Mesenchymal stem cell (in vitro differentiated cells and primary cell): Measurements from ENCODE around the gene TSPYL6.

ENCODE experiments used
- DNase-seq: peaks from one replicate; pipeline ENCODE4 v3.0.0-alpha.2; 2013
- H2AFZ ChIP-seq: one replicate; pipeline ENCODE4 v1.6.1; 2013; ENCODE audit warnings: low read depth, mild to moderate bottlenecking, control low read depth, inconsistent platforms, low read length, moderate library complexity
- H2AK5ac ChIP-seq: 2 replicates; pipeline ENCODE4 v1.6.1; 2013; ENCODE audit warnings: low read length, moderate library complexity, mild to moderate bottlenecking, inconsistent platforms; ENCODE audit not compliant: severe bottlenecking
- H2BK120ac ChIP-seq: one replicate; pipeline ENCODE4 v1.6.1; 2013; ENCODE audit warnings: low read depth, mild to moderate bottlenecking, inconsistent platforms, low read length, moderate library complexity
- H2BK12ac ChIP-seq, 2 experiments: one replicate each; pipeline ENCODE4 v1.6.1; 2013; ENCODE audit warnings: inconsistent platforms in 2 of 2, low read length in 2 of 2, mild to moderate bottlenecking in 2 of 2, moderate library complexity in 2 of 2, control low read depth in 1 of 2
- H2BK15ac ChIP-seq: one replicate; pipeline ENCODE4 v1.6.1; 2013; ENCODE audit warnings: mild to moderate bottlenecking, low read depth, inconsistent platforms; ENCODE audit not compliant: poor library complexity, severe bottlenecking
- H2BK5ac ChIP-seq: 2 replicates; pipeline ENCODE4 v1.6.1; 2013; ENCODE audit warnings: low read depth, mild to moderate bottlenecking, low read length, control low read depth, inconsistent platforms; ENCODE audit not compliant: poor library complexity, severe bottlenecking
- H3K14ac ChIP-seq, 2 experiments: one replicate each; pipeline ENCODE4 v1.6.1; 2013; ENCODE audit warnings: inconsistent platforms in 2 of 2, low read length in 2 of 2, control low read depth in 1 of 2, mild to moderate bottlenecking in 1 of 2, moderate library complexity in 1 of 2
- H3K18ac ChIP-seq, 2 experiments: one replicate each; pipeline ENCODE4 v1.6.1; 2013; ENCODE audit warnings: inconsistent platforms in 2 of 2, low read length in 2 of 2, control low read depth in 1 of 2, low read depth in 1 of 2, mild to moderate bottlenecking in 1 of 2
- H3K23ac ChIP-seq, 2 experiments: one replicate each; pipeline ENCODE4 v1.6.1; 2013; ENCODE audit warnings: inconsistent platforms in 2 of 2, low read length in 2 of 2, mild to moderate bottlenecking in 2 of 2, moderate library complexity in 2 of 2, control low read depth in 1 of 2
- H3K27ac ChIP-seq: 2 replicates; pipeline ENCODE4 v1.5.1; 2013; ENCODE audit warnings: mild to moderate bottlenecking, moderate library complexity, low read length, control low read depth, inconsistent platforms; ENCODE audit not compliant: poor library complexity, severe bottlenecking
- H3K27me3 ChIP-seq, 2 experiments: 2 replicates each; pipeline versions ENCODE4 v1.6.1 to v1.7.0; 2013; ENCODE audit warnings: low read length in 2 of 2, mild to moderate bottlenecking in 2 of 2, moderate library complexity in 2 of 2, control low read depth in 1 of 2, inconsistent platforms in 1 of 2; ENCODE audit not compliant: control insufficient read depth in 1 of 2, insufficient read depth in 1 of 2
- H3K36me3 ChIP-seq, 2 experiments: 2 replicates each; pipeline versions ENCODE4 v1.6.1 to v1.7.0; 2013; ENCODE audit warnings: low read length in 2 of 2, control low read depth in 1 of 2, inconsistent platforms in 1 of 2, low read depth in 1 of 2, mild to moderate bottlenecking in 1 of 2; ENCODE audit not compliant: insufficient read depth in 2 of 2, control insufficient read depth in 1 of 2
- H3K4ac ChIP-seq, 2 experiments: one replicate each; pipeline ENCODE4 v1.6.1; 2013; ENCODE audit warnings: inconsistent platforms in 2 of 2, low read length in 2 of 2, mild to moderate bottlenecking in 2 of 2, moderate library complexity in 2 of 2, control low read depth in 1 of 2, low read depth in 1 of 2
- H3K4me1 ChIP-seq: 2 replicates; pipeline ENCODE4 v1.6.1; 2013; ENCODE audit warnings: low read depth, low read length, control low read depth; ENCODE audit not compliant: control insufficient read depth, insufficient read depth
- H3K4me2 ChIP-seq: 2 replicates; pipeline ENCODE4 v1.6.1; 2013; ENCODE audit warnings: low read length, mild to moderate bottlenecking, inconsistent platforms; ENCODE audit not compliant: poor library complexity, severe bottlenecking
- H3K4me3 ChIP-seq, 2 experiments: 2 replicates each; pipeline versions ENCODE4 v1.5.1 to v1.7.0; 2013; ENCODE audit warnings: low read length in 2 of 2, mild to moderate bottlenecking in 2 of 2, control low read depth in 1 of 2, low read depth in 1 of 2; ENCODE audit not compliant: insufficient read depth in 1 of 2
- H3K79me1 ChIP-seq: replicated peaks from 2 replicates; pipeline ENCODE4 v1.6.1; 2013; ENCODE audit warnings: mild to moderate bottlenecking, control low read depth, low read length, inconsistent platforms; ENCODE audit not compliant: poor library complexity, severe bottlenecking
- H3K9ac ChIP-seq: 2 replicates; pipeline ENCODE4 v1.7.0; 2013; ENCODE audit warnings: mild to moderate bottlenecking, low read length, moderate library complexity
- H3K9me3 ChIP-seq: 2 replicates; pipeline ENCODE4 v1.7.0; 2013; ENCODE audit warnings: mild to moderate bottlenecking, low read length; ENCODE audit not compliant: control insufficient read depth
- H4K8ac ChIP-seq: one replicate; pipeline ENCODE4 v1.6.1; 2013; ENCODE audit warnings: inconsistent platforms, mild to moderate bottlenecking, low read length, moderate library complexity
- H4K91ac ChIP-seq: one replicate; pipeline ENCODE4 v1.6.1; 2013; ENCODE audit warnings: mild to moderate bottlenecking, low read length, inconsistent platforms
- WGBS: methylation state at CpG from one replicate; pipeline ENCODE4 v1.1.7; 2013; ENCODE audit warnings: mixed read lengths; 5-methylcytosine and 5-hydroxymethylcytosine counted together

TSPYL6 gene

DNA sequence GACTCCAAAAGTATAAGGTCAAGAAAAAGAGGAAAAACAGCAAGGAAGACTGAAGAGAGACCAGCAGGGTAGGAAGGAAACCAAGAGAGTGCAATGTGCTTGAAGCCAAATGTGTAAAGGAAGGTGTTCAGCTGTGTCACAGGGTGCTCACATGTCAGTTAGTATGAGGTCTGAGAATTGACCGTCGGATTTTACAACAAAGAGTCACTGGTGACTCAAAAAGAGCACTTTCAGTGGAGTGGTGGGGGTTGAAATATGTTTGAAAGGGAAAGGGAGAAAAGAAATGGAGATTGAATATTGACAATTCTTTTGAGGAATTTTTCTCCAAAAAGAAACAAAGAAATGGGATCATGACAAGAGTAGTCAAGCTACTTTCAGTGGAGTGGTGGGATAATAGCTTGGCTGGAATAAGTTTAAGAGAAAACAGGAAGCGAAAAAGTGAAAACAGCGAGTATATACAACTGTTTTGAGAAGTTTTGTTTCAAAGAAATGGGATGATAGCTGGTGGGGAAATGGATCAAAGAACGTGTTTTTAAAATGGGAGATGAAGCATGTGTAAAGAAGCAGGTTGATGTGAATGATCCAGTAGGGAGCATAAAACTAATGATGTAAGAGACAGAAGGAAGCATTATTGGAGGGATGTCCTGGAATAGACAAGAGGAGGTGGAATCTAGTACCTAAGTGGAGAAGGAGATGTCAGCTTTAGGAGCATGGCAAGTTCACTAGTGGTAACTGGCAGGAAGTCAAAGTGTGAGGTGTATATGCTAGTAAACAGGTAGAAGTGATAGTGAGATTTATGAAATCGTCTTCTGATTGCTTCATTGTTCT, 3.6 kb upstream of the TSPYL6 start:
- Histone ChIP-seq H2BK15ac (no peak overlapping the region), H3K36me3 (no peaks in the 10 kb centered on the region), H3K4ac (peak overlapping the region in 1 of 2 experiments; percentile 11), H3K23ac (no peak overlapping the region), H3K18ac (peak overlapping the region in 1 of 2 experiments; percentile 19), H3K27me3 (no peaks in the 10 kb centered on the region), H3K4me2 (no peak overlapping the region), H3K79me1 (no peaks in the 10 kb centered on the region), H4K8ac (no peak overlapping the region), H2BK120ac (no peak overlapping the region), H2AK5ac (no peak overlapping the region), H2BK5ac (no peak overlapping the region), H3K9ac (no peak overlapping the region), H3K27ac (no peak overlapping the region), H3K14ac (no peak overlapping the region), H3K9me3 (no peaks in the 10 kb centered on the region), H4K91ac (no peak overlapping the region), H3K4me3 (no peak overlapping the region), H3K4me1 (peaks cover 2% of the 10 kb centered on the region), H2BK12ac (no peak overlapping the region), H2AFZ (no peak overlapping the region)
- DNase-seq = no peak
- WGBS = 90% methylated on average over 6 of the region's 6 CpGs

DNA sequence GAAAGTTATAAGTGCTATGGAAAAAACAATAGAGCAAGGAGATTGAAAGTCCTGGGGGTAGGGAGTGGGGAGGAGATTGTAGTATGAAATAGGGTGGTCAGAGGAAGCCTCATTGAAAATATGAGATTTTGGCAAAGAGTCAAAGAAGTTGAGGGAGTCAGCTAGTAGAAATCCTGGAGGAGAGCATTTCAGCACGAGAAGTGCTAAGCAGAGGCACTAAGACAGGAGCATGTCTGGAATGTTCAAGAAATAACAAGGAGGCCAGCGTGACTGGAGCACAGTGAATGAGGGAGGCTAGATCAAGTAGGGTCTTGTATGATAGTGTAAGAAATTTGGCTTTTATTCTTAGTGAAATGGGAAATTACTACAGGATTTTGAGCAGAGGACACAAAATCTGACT, 2.1 kb upstream of the TSPYL6 start:
- no peaks in the 10 kb centered on the region for H3K36me3 ChIP-seq
- no peak overlapping the region for H2BK5ac ChIP-seq
- no peak overlapping the region for H3K9ac ChIP-seq
- H3K4ac ChIP-seq = no peak overlapping the region
- H3K79me1 ChIP-seq = no peaks in the 10 kb centered on the region
- H2BK15ac ChIP-seq = no peak overlapping the region
- no peak overlapping the region for H3K18ac ChIP-seq
- no peak overlapping the region for H3K4me2 ChIP-seq
- H3K23ac ChIP-seq = no peak overlapping the region
- H4K8ac ChIP-seq = no peak overlapping the region
- H3K4me3 ChIP-seq = no peak overlapping the region
- DNase-seq = peak; percentile 16
- H3K4me1 ChIP-seq = peaks cover 2% of the 10 kb centered on the region
- H3K14ac ChIP-seq = no peak overlapping the region
- no peak overlapping the region for H3K27ac ChIP-seq
- no peaks in the 10 kb centered on the region for H3K27me3 ChIP-seq
- H2AK5ac ChIP-seq = no peak overlapping the region
- no peak overlapping the region for H2AFZ ChIP-seq
- H2BK120ac ChIP-seq = no peak overlapping the region
- H4K91ac ChIP-seq = no peak overlapping the region
- WGBS = 69% methylated on average over 2 of the region's 2 CpGs
- no peak overlapping the region for H2BK12ac ChIP-seq
- no peaks in the 10 kb centered on the region for H3K9me3 ChIP-seq

DNA sequence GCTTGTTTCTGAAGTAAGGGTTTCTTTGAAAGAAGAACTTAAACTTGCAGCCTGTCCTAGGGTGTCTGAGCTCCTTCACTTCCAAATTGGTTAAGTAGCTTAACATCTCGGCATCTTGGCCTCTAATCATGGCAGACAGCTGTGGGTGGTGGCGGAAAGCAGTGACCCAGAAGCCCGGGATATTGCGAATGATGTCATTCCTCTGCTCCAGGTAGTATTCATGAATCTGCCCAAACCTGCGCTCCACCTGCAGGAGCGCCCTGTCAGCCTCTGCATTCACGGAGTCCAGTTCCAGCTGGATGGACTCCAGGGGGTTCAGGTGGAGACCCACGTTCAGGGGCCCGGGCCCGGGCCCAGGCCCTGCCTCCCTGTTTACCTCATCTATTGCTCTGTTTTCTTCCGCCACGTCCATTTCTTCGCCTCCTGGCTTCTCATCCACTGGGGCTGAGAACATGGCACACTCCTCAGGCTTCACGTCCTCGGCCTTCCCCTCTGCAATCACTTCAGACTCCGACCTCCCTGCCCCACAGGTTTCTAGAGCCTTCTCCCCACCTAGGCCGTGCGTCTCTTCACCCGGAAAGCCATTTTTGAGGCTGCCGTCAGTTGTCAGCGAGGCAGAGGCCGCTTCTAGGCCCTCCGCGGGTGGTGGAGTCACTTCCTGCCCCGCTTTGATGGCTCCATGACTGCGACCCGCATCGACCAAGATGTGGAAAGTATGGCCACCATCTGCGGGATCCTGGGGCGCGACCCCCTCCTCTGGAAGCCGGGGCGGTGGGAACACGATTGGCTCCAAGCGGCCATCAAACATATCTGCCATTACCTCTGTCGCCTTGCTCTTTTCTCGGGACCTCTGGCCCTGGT, 569 bp downstream of the TSPYL6 start:
- no peaks in the 10 kb centered on the region for H3K79me1 ChIP-seq
- H3K27ac ChIP-seq = no peak overlapping the region
- no peak overlapping the region for H2BK12ac ChIP-seq
- no peak overlapping the region for H3K23ac ChIP-seq
- 93% methylated on average over 37 of the region's 37 CpGs for WGBS
- no peak overlapping the region for H2BK120ac ChIP-seq
- no peak overlapping the region for H2BK15ac ChIP-seq
- H3K4me1 ChIP-seq = no peaks in the 10 kb centered on the region
- DNase-seq = no peak
- no peak overlapping the region for H2AK5ac ChIP-seq
- H4K91ac ChIP-seq = no peak overlapping the region
- no peaks in the 10 kb centered on the region for H3K36me3 ChIP-seq
- no peak overlapping the region for H3K9ac ChIP-seq
- no peak overlapping the region for H3K18ac ChIP-seq
- no peak overlapping the region for H2BK5ac ChIP-seq
- no peak overlapping the region for H3K14ac ChIP-seq
- H2AFZ ChIP-seq = no peak overlapping the region
- H3K27me3 ChIP-seq = no peaks in the 10 kb centered on the region
- no peaks in the 10 kb centered on the region for H3K9me3 ChIP-seq
- no peak overlapping the region for H3K4me3 ChIP-seq
- no peak overlapping the region for H3K4me2 ChIP-seq
- no peak overlapping the region for H3K4ac ChIP-seq
- H4K8ac ChIP-seq = no peak overlapping the region

DNA sequence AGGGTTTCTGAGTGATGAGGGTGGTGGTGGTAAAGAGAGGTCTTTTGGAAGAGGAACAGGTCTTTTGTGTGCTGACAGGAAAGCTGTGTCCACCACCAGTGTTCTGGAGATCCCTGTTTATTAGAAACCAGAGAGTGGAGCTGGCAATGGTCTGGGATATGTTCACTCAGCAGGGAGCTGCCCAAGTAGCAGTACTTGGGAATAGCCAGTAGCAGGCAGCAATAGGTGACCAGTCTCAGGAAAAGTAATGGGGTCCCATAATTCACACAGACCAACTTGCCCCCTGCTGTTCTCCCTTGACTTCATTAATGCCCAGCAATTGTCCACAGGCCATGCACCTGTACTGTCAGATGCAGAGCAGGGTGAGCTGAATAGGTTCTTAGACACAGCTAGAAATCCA, 1.8 kb downstream of the TSPYL6 start:
- no peaks in the 10 kb centered on the region for H3K27me3 ChIP-seq
- no peaks in the 10 kb centered on the region for H3K36me3 ChIP-seq
- no peak overlapping the region for H3K4me3 ChIP-seq
- no peak overlapping the region for H3K4ac ChIP-seq
- DNase-seq = no peak
- no peak overlapping the region for H3K9ac ChIP-seq
- H3K14ac ChIP-seq = no peak overlapping the region
- no peak overlapping the region for H2BK12ac ChIP-seq
- no peak overlapping the region for H3K4me2 ChIP-seq
- no peak overlapping the region for H3K18ac ChIP-seq
- no peak overlapping the region for H2BK15ac ChIP-seq
- H2AK5ac ChIP-seq = no peak overlapping the region
- no peaks in the 10 kb centered on the region for H3K4me1 ChIP-seq
- no peak overlapping the region for H2BK120ac ChIP-seq
- H3K23ac ChIP-seq = no peak overlapping the region
- no peak overlapping the region for H2AFZ ChIP-seq
- no peaks in the 10 kb centered on the region for H3K9me3 ChIP-seq
- H3K27ac ChIP-seq = no peak overlapping the region
- no peak overlapping the region for H4K8ac ChIP-seq
- no peak overlapping the region for H4K91ac ChIP-seq
- H2BK5ac ChIP-seq = no peak overlapping the region
- H3K79me1 ChIP-seq = no peaks in the 10 kb centered on the region
